NT2/D1 (cell line): ENCODE measurements around the gene JPT2.

Experiments used
- DNase-seq: peaks from one replicate; pipeline ENCODE4 v3.0.0-alpha.2; 2011; ENCODE audit warnings: low read depth, low spot score
- H3K27me3 ChIP-seq: 2 replicates; pipeline ENCODE4 v1.6.0; 2011; ENCODE audit warnings: mild to moderate bottlenecking; ENCODE audit not compliant: insufficient read length, insufficient read depth
- H3K36me3 ChIP-seq: 2 replicates; pipeline ENCODE4 v1.6.1; 2011; ENCODE audit warnings: mild to moderate bottlenecking, low read length, mixed read lengths; ENCODE audit not compliant: insufficient read depth, insufficient read length
- H3K4me1 ChIP-seq: 2 replicates; pipeline ENCODE4 v1.5.1; 2011; ENCODE audit not compliant: insufficient read depth, insufficient read length
- H3K4me3 ChIP-seq: 2 replicates; pipeline ENCODE4 v1.5.1; 2011; ENCODE audit warnings: low read depth; ENCODE audit not compliant: insufficient read length
- H3K9ac ChIP-seq: 2 replicates; pipeline ENCODE4 v1.6.0; 2011; ENCODE audit warnings: low read depth; ENCODE audit not compliant: insufficient read length
- H3K9me3 ChIP-seq: 2 replicates; pipeline ENCODE4 v1.5.1; 2011; ENCODE audit warnings: mild to moderate bottlenecking, low read length; ENCODE audit not compliant: insufficient read depth
- SUZ12 ChIP-seq: IDR thresholded peaks from 2 replicates; pipeline ENCODE4 v1.6.1; 2011; ENCODE audit not compliant: insufficient read length, insufficient read depth; ENCODE audit errors: extremely low read depth
- YY1 ChIP-seq: IDR thresholded peaks from 2 replicates; pipeline ENCODE4 v1.6.1; 2011; ENCODE audit not compliant: insufficient read length, insufficient read depth
- ZNF274 ChIP-seq: IDR thresholded peaks from 2 replicates; pipeline ENCODE4 v1.6.1; 2011; ENCODE audit warnings: mild to moderate bottlenecking, low read depth, low read length

The JPT2 gene

GRCh38 chr16:1749152-1750117, 71.4 kb downstream of the JPT2 start:
- no peaks in the 10 kb centered on the region for H3K9me3 ChIP-seq
- peaks cover 25% of the 10 kb centered on the region for H3K4me1 ChIP-seq
- DNase-seq, result no peak
- no peaks in the 10 kb centered on the region for H3K27me3 ChIP-seq
- no peak overlapping the region for H3K4me3 ChIP-seq
- peaks cover 55% of the 10 kb centered on the region for H3K36me3 ChIP-seq
- no peak overlapping the region for H3K9ac ChIP-seq
- TF ChIP-seq ZNF274 (no peak), SUZ12 (no peak), YY1 (no peak)
